H9 (cell line): ENCODE data around the gene TRPC4AP. TPM values are rescaled to one million over a fixed set of nuclear protein-coding genes. Genes with fewer than 3 reads are reported as not detected.

Experiments used
- DNase-seq: peaks from one replicate; pipeline ENCODE4 v3.0.0-alpha.2; 2017
- H2AFZ ChIP-seq: one replicate; pipeline ENCODE4 v1.6.1; 2013; ENCODE audit warnings: mild to moderate bottlenecking, low read length, control low read depth, moderate library complexity
- H2AK5ac ChIP-seq: 2 replicates; pipeline ENCODE4 v1.6.1; 2013; ENCODE audit warnings: low read length, control low read depth, mixed read lengths; ENCODE audit not compliant: insufficient read length
- H2BK120ac ChIP-seq: one replicate; pipeline ENCODE4 v1.6.1; 2013; ENCODE audit warnings: low read depth, mild to moderate bottlenecking, low read length, control low read depth, inconsistent platforms; ENCODE audit not compliant: poor library complexity, severe bottlenecking
- H2BK12ac ChIP-seq: 2 replicates; pipeline ENCODE4 v1.6.1; 2013; ENCODE audit warnings: low read length, control low read depth, mixed read lengths, low read depth; ENCODE audit not compliant: insufficient read length
- H2BK15ac ChIP-seq: 2 replicates; pipeline ENCODE4 v1.6.1; 2013; ENCODE audit warnings: low read depth, low read length, control low read depth
- H2BK20ac ChIP-seq: one replicate; pipeline ENCODE4 v1.6.1; 2013; ENCODE audit warnings: low read depth, mild to moderate bottlenecking, low read length, control low read depth, inconsistent platforms; ENCODE audit not compliant: poor library complexity, severe bottlenecking
- H2BK5ac ChIP-seq: 2 replicates; pipeline ENCODE4 v1.6.1; 2013; ENCODE audit warnings: low read length, control low read depth, mixed read lengths; ENCODE audit not compliant: insufficient read length
- H3K14ac ChIP-seq: 2 replicates; pipeline ENCODE4 v1.6.1; 2013; ENCODE audit warnings: low read length, control low read depth; ENCODE audit not compliant: insufficient read depth
- H3K18ac ChIP-seq: 2 replicates; pipeline ENCODE4 v1.6.1; 2013; ENCODE audit warnings: low read depth, mild to moderate bottlenecking, mixed read lengths, low read length, control low read depth; ENCODE audit not compliant: insufficient read length
- H3K23ac ChIP-seq: 2 replicates; pipeline ENCODE4 v1.6.1; 2013; ENCODE audit warnings: low read length, control low read depth, mixed read lengths, low read depth; ENCODE audit not compliant: insufficient read length
- H3K23me2 ChIP-seq: 2 replicates; pipeline ENCODE4 v1.6.1; 2013; ENCODE audit warnings: low read depth, mild to moderate bottlenecking, mixed read lengths, low read length, control low read depth; ENCODE audit not compliant: insufficient read length, poor library complexity, severe bottlenecking
- H3K27ac ChIP-seq: 2 replicates; pipeline ENCODE4 v1.5.1; 2013; ENCODE audit warnings: low read length, control low read depth, mixed read lengths, low read depth; ENCODE audit not compliant: insufficient read length
- H3K27me3 ChIP-seq: 2 replicates; pipeline ENCODE4 v1.6.1; 2013; ENCODE audit warnings: low read length, control low read depth, inconsistent platforms; ENCODE audit not compliant: insufficient read depth
- H3K4ac ChIP-seq: 2 replicates; pipeline ENCODE4 v1.6.1; 2013; ENCODE audit warnings: low read depth, mild to moderate bottlenecking, control low read depth, inconsistent platforms, low read length, moderate library complexity
- H3K4me1 ChIP-seq: 2 replicates; pipeline ENCODE4 v1.6.1; 2013; ENCODE audit warnings: low read length, control low read depth, inconsistent platforms; ENCODE audit not compliant: insufficient read depth
- H3K4me2 ChIP-seq: 2 replicates; pipeline ENCODE4 v1.6.1; 2013; ENCODE audit warnings: low read length, control low read depth, mixed read lengths; ENCODE audit not compliant: insufficient read length, insufficient read depth
- H3K56ac ChIP-seq: 2 replicates; pipeline ENCODE4 v1.6.1; 2013; ENCODE audit warnings: low read depth, mild to moderate bottlenecking, mixed read lengths, low read length, control low read depth; ENCODE audit not compliant: insufficient read length
- H3K79me1 ChIP-seq: 2 replicates; pipeline ENCODE4 v1.6.1; 2013; ENCODE audit warnings: low read depth, mild to moderate bottlenecking, moderate library complexity, low read length, control low read depth, inconsistent platforms; ENCODE audit not compliant: insufficient read depth, poor library complexity, severe bottlenecking
- H3K79me2 ChIP-seq: 2 replicates; pipeline ENCODE4 v1.6.1; 2013; ENCODE audit warnings: low read length, control low read depth, inconsistent platforms; ENCODE audit not compliant: insufficient read depth
- H3K9ac ChIP-seq: 2 replicates; pipeline ENCODE4 v1.6.1; 2013; ENCODE audit warnings: low read length, control low read depth, mixed read lengths; ENCODE audit not compliant: insufficient read length; ENCODE audit errors: extremely low read depth
- H3K9me3 ChIP-seq: one replicate; pipeline ENCODE4 v1.6.1; 2013; ENCODE audit warnings: low read depth, low read length, inconsistent platforms; ENCODE audit not compliant: control insufficient read depth
- H3T11ph ChIP-seq: one replicate; pipeline ENCODE4 v1.6.1; 2013; ENCODE audit warnings: mild to moderate bottlenecking, low read length, control low read depth, inconsistent platforms
- H4K20me1 ChIP-seq: one replicate; pipeline ENCODE4 v1.6.1; 2013; ENCODE audit not compliant: control insufficient read depth, insufficient read length, insufficient read depth
- H4K5ac ChIP-seq: 2 replicates; pipeline ENCODE4 v1.6.1; 2013; ENCODE audit warnings: low read depth, mild to moderate bottlenecking, mixed read lengths, low read length, control low read depth; ENCODE audit not compliant: insufficient read length
- H4K8ac ChIP-seq: replicated peaks from 2 replicates; pipeline ENCODE4 v1.6.1; 2013; ENCODE audit warnings: low read length, control low read depth, mixed read lengths, low read depth; ENCODE audit not compliant: insufficient read length
- H4K91ac ChIP-seq: 2 replicates; pipeline ENCODE4 v1.6.1; 2013; ENCODE audit warnings: low read depth, mild to moderate bottlenecking, moderate library complexity, mixed read lengths, low read length, control low read depth; ENCODE audit not compliant: insufficient read length
- H3K27ac Mint-ChIP-seq, 3 experiments: 2 replicates in 2 of 3; 3 replicates in 1 of 3; pipeline ENCODE4 v1.8.0; 2020 to 2021; ENCODE audit warnings: mixed read lengths in 3 of 3, mild to moderate bottlenecking in 1 of 3, moderate library complexity in 1 of 3
- H3K27me3 Mint-ChIP-seq: 2 replicates; pipeline ENCODE4 v1.8.0; 2021; ENCODE audit warnings: low read depth, mild to moderate bottlenecking, moderate library complexity, mixed read lengths
- H3K36me3 Mint-ChIP-seq, 3 experiments: 2 replicates in 2 of 3; 3 replicates in 1 of 3; pipeline ENCODE4 v1.8.0; 2020 to 2021; ENCODE audit warnings: low read depth in 3 of 3, mixed read lengths in 3 of 3; ENCODE audit not compliant: insufficient read depth in 1 of 3
- H3K4me1 Mint-ChIP-seq, 2 experiments: 2 replicates each; pipeline ENCODE4 v1.8.0; 2020; ENCODE audit warnings: mixed read lengths in 2 of 2
- H3K4me3 Mint-ChIP-seq, 2 experiments: 2 replicates in 1 of 2; 3 replicates in 1 of 2; pipeline ENCODE4 v1.8.0; 2020 to 2021; ENCODE audit warnings: mild to moderate bottlenecking in 2 of 2, mixed read lengths in 2 of 2, moderate library complexity in 1 of 2
- H3K9me3 Mint-ChIP-seq, 2 experiments: 2 replicates in 1 of 2; 3 replicates in 1 of 2; pipeline ENCODE4 v1.8.0; 2020; ENCODE audit warnings: mild to moderate bottlenecking in 2 of 2, mixed read lengths in 2 of 2, moderate library complexity in 1 of 2
- WGBS: extraction: QIAGEN DNeasy Blood & Tissue Kit; methylation state at CpG from one replicate; pipeline ENCODE4 v1.1.7; 2013; ENCODE audit warnings: missing lambda C conversion rate, low lambda C conversion rate, mixed read lengths; ENCODE audit not compliant: insufficient read length; ENCODE audit errors: extremely low coverage; 5-methylcytosine and 5-hydroxymethylcytosine counted together
- total RNA-seq: library from RNA; stranded (reverse); gene quantifications from 2 replicates; pipeline ENCODE4 v1.2.1, GENCODE V29; 2021
- TF ChIP-seq, protein P1 (sequence below): fragments of 200-600 bp; sonication (generic); conservative IDR thresholded peaks from 3 replicates; pipeline ENCODE4 v1.8.0; 2021; ENCODE audit warnings: antibody characterized with exemption, mild to moderate bottlenecking

The TRPC4AP gene
- total RNA-seq, 1 experiment from 2014 or later: 93.9 TPM

DNA sequence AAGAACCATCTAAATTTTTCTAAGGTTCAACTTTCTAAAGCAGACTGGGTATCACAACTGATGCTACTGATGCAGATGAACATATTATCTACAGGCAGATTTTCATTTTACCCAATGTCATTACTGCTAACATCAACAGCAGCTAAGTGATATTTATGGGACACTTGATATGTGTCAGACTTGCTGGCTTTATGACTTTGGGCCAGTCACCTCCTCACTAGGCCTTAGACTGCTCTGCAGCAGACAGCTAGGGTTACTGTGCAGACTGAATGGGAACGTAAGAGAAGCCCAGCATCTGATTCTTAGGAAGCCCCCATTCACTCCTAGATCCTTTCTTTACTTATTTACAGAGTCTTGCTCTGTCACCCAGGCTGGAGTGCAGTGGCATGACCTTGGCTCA is 70.8 kb downstream of the TRPC4AP start:
- H4K8ac ChIP-seq: no peak overlapping the region
- H3K9ac ChIP-seq: no peak overlapping the region
- no peak overlapping the region for H3T11ph ChIP-seq
- Mint-ChIP-seq H3K4me1 (no peaks in the 10 kb centered on the region), H3K36me3 (peaks cover 7 to 59% (median 48%) of the 10 kb centered on the region in 3 experiments; a peak in 6 of 7 replicates), H3K27me3 (no peaks in the 10 kb centered on the region), H3K9me3 (no peaks in the 10 kb centered on the region), H3K27ac (no peak overlapping the region), H3K4me3 (no peak overlapping the region)
- H2AK5ac ChIP-seq: no peak overlapping the region
- H3K14ac ChIP-seq: no peak overlapping the region
- H3K4me2 ChIP-seq: no peak overlapping the region
- TF ChIP-seq, protein P1, sequence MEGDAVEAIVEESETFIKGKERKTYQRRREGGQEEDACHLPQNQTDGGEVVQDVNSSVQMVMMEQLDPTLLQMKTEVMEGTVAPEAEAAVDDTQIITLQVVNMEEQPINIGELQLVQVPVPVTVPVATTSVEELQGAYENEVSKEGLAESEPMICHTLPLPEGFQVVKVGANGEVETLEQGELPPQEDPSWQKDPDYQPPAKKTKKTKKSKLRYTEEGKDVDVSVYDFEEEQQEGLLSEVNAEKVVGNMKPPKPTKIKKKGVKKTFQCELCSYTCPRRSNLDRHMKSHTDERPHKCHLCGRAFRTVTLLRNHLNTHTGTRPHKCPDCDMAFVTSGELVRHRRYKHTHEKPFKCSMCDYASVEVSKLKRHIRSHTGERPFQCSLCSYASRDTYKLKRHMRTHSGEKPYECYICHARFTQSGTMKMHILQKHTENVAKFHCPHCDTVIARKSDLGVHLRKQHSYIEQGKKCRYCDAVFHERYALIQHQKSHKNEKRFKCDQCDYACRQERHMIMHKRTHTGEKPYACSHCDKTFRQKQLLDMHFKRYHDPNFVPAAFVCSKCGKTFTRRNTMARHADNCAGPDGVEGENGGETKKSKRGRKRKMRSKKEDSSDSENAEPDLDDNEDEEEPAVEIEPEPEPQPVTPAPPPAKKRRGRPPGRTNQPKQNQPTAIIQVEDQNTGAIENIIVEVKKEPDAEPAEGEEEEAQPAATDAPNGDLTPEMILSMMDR: no peak
- no peak overlapping the region for H3K18ac ChIP-seq
- H3K9me3 ChIP-seq: no peaks in the 10 kb centered on the region
- H3K23ac ChIP-seq: no peak overlapping the region
- H2BK20ac ChIP-seq: no peak overlapping the region
- H3K27me3 ChIP-seq: no peaks in the 10 kb centered on the region
- H4K20me1 ChIP-seq: no peaks in the 10 kb centered on the region
- no peak overlapping the region for H2BK12ac ChIP-seq
- H3K56ac ChIP-seq: no peak overlapping the region
- H3K27ac ChIP-seq: no peak overlapping the region
- H2AFZ ChIP-seq: no peak overlapping the region
- H2BK5ac ChIP-seq: no peak overlapping the region
- H4K91ac ChIP-seq: no peak overlapping the region
- no peak overlapping the region for H3K4ac ChIP-seq
- no peak for DNase-seq
- H2BK15ac ChIP-seq: no peak overlapping the region
- no peak overlapping the region for H4K5ac ChIP-seq
- no peaks in the 10 kb centered on the region for H3K79me1 ChIP-seq
- no peaks in the 10 kb centered on the region for H3K4me1 ChIP-seq
- H3K79me2 ChIP-seq: no peaks in the 10 kb centered on the region
- WGBS: no CpG with 5 or more reads among the region's 1 CpG
- no peak overlapping the region for H2BK120ac ChIP-seq
- H3K23me2 ChIP-seq: no peaks in the 10 kb centered on the region
